Measurements from ENCODE around the gene SERPINA1. TPM values are rescaled to one million over a fixed set of nuclear protein-coding genes. Genes with fewer than 3 reads are reported as not detected.
"Not testable (repeated sequence)": the region's sequence is repeated elsewhere in the genome, so short reads cannot be mapped to it uniquely, and the experiment has no call there.

Gene SERPINA1
- total RNA-seq, 2 experiments from 2014 or later = 4.3 to 4.7 TPM

- H3K9me3 ChIP-seq (ENCODE audit: control insufficient read depth in 1 of 2, insufficient read depth in 1 of 2, low read length in 2 of 2) = peaks cover 0 to 12% of the 10 kb centered on the region in 2 experiments
- no peak for TF ChIP-seq CTCF (IDR thresholded peaks at IDR 0.05)
- DNase-seq = no peak
- H3K36me3 ChIP-seq (ENCODE audit: insufficient read depth, low read length) = no peaks in the 10 kb centered on the region
- ChIA-PET POLR2A (no interaction called here), CTCF (no interaction called here)
- Mint-ChIP-seq H3K36me3 (ENCODE audit: low read depth) (no peaks in the 10 kb centered on the region), H3K4me1 (ENCODE audit: low read depth) (peaks cover 18% of the 10 kb centered on the region), H3K27ac (no peak overlapping the region), H3K9me3 (no peaks in the 10 kb centered on the region), H3K27me3 (no peaks in the 10 kb centered on the region), H3K4me3 (no peak overlapping the region)
- peaks cover 19% of the 10 kb centered on the region for H3K4me1 ChIP-seq (ENCODE audit: insufficient read depth, low read length)
- no peak for ATAC-seq (ENCODE audit: poor library complexity)
- intact Hi-C loops (cut with DNase I, micrococcal nuclease) = no loop called here
- no peak overlapping the region for H3K27ac ChIP-seq (ENCODE audit: low read depth in 1 of 2, low read length in 2 of 2)
- no peak overlapping the region for H3K4me3 ChIP-seq (ENCODE audit: low read length)
- H3K27me3 ChIP-seq (ENCODE audit: control insufficient read depth in 1 of 2, insufficient read depth in 2 of 2, low read length in 2 of 2) = no peaks in the 10 kb centered on the region
These were observed 39.1 kb downstream of the SERPINA1 start for GRCh38 chr14:94349276-94349675.

- intact Hi-C loops (cut with DNase I, micrococcal nuclease) = no loop called here
- CTCF ChIA-PET = no interaction called here
- H3K4me1 Mint-ChIP-seq (ENCODE audit: low read depth) = peaks cover 18% of the 10 kb centered on the region
These were observed 39.6 kb downstream of the SERPINA1 start for GRCh38 chr14:94348836-94349235.

GRCh38 chr14:94346841-94347240 is 41.6 kb downstream of the SERPINA1 start:
- Histone ChIP-seq H3K4me3 (ENCODE audit: low read length) (no peak overlapping the region), H3K36me3 (ENCODE audit: insufficient read depth, low read length) (no peaks in the 10 kb centered on the region), H3K4me1 (ENCODE audit: insufficient read depth, low read length) (peaks cover 19% of the 10 kb centered on the region), H3K27me3 (ENCODE audit: control insufficient read depth in 1 of 2, insufficient read depth in 2 of 2, low read length in 2 of 2) (peaks cover 0 to 4% of the 10 kb centered on the region in 2 experiments), H3K27ac (ENCODE audit: low read depth in 1 of 2, low read length in 2 of 2) (peak overlapping the region in 1 of 2 donors; percentile 34), H3K9me3 (ENCODE audit: control insufficient read depth in 1 of 2, insufficient read depth in 1 of 2, low read length in 2 of 2) (peaks cover 0 to 12% of the 10 kb centered on the region in 2 experiments)
- Mint-ChIP-seq H3K27me3 (no peaks in the 10 kb centered on the region), H3K4me3 (no peak overlapping the region), H3K36me3 (ENCODE audit: low read depth) (no peaks in the 10 kb centered on the region), H3K27ac (peak overlapping the region; percentile 87), H3K4me1 (ENCODE audit: low read depth) (peaks cover 21% of the 10 kb centered on the region), H3K9me3 (no peaks in the 10 kb centered on the region)
- ATAC-seq (ENCODE audit: poor library complexity) (no peak), DNase-seq (no peak)
- ChIA-PET CTCF (no interaction called here), POLR2A (interaction anchor here (1.1 kb wide), 1 partner anchor 158 kb away, joined by 3 read pairs; no protein-coding TSS in a partner anchor)
- intact Hi-C loops (cut with DNase I, micrococcal nuclease) = no loop called here
- TF ChIP-seq CTCF (IDR thresholded peaks at IDR 0.05) = no peak

More at GRCh38 chr14:94348836-94349235, 39.6 kb downstream of the SERPINA1 start:
- POLR2A ChIA-PET = no interaction called here
- Histone ChIP-seq H3K27ac (ENCODE audit: low read depth in 1 of 2, low read length in 2 of 2) (no peak overlapping the region), H3K36me3 (ENCODE audit: insufficient read depth, low read length) (no peaks in the 10 kb centered on the region), H3K27me3 (ENCODE audit: control insufficient read depth in 1 of 2, insufficient read depth in 2 of 2, low read length in 2 of 2) (no peaks in the 10 kb centered on the region), H3K4me1 (ENCODE audit: insufficient read depth, low read length) (peaks cover 19% of the 10 kb centered on the region), H3K4me3 (ENCODE audit: low read length) (no peak overlapping the region), H3K9me3 (ENCODE audit: control insufficient read depth in 1 of 2, insufficient read depth in 1 of 2, low read length in 2 of 2) (peaks cover 0 to 12% of the 10 kb centered on the region in 2 experiments)
- no peak for ATAC-seq (ENCODE audit: poor library complexity)
- no peak overlapping the region for H3K27ac Mint-ChIP-seq
- no peaks in the 10 kb centered on the region for H3K9me3 Mint-ChIP-seq
- DNase-seq = no peak
- H3K36me3 Mint-ChIP-seq (ENCODE audit: low read depth) = no peaks in the 10 kb centered on the region
- no peaks in the 10 kb centered on the region for H3K27me3 Mint-ChIP-seq
- TF ChIP-seq CTCF (IDR thresholded peaks at IDR 0.05) = no peak
- H3K4me3 Mint-ChIP-seq = no peak overlapping the region

- POLR2A ChIA-PET = interaction anchor here (1.1 to 1.5 kb wide), 2 partner anchors 44 to 157 kb away, joined by 3 read pairs; no protein-coding TSS in a partner anchor
- H3K4me3 ChIP-seq (ENCODE audit: low read length); H3K36me3 Mint-ChIP-seq (ENCODE audit: low read depth); intact Hi-C loops (cut with DNase I, micrococcal nuclease); H3K27me3 ChIP-seq (ENCODE audit: control insufficient read depth in 1 of 2, insufficient read depth in 2 of 2, low read length in 2 of 2); H3K4me3 Mint-ChIP-seq; H3K36me3 ChIP-seq (ENCODE audit: insufficient read depth, low read length); CTCF ChIA-PET; H3K27me3 Mint-ChIP-seq; H3K9me3 Mint-ChIP-seq: not testable (repeated sequence)
- H3K4me1 ChIP-seq (ENCODE audit: insufficient read depth, low read length) = peaks cover 19% of the 10 kb centered on the region
- ATAC-seq (ENCODE audit: poor library complexity) (peak; percentile 80), DNase-seq (peak in 7 of 14 experiments; percentile 2 to 86 (median 46))
- H3K27ac Mint-ChIP-seq = peak overlapping the region; percentile 87
- peaks cover 0 to 12% of the 10 kb centered on the region in 2 experiments for H3K9me3 ChIP-seq (ENCODE audit: control insufficient read depth in 1 of 2, insufficient read depth in 1 of 2, low read length in 2 of 2)
- peaks cover 26% of the 10 kb centered on the region for H3K4me1 Mint-ChIP-seq (ENCODE audit: low read depth)
- peak overlapping the region in 1 of 2 donors; percentile 34 for H3K27ac ChIP-seq (ENCODE audit: low read depth in 1 of 2, low read length in 2 of 2)
These were observed 42.2 kb downstream of the SERPINA1 start for GRCh38 chr14:94346065-94346786.

Data from CD4-positive, alpha-beta T cell (primary cell).